Body of pancreas (tissue), 4 donors: ENCODE data around the gene LCN6.

Experiments
- POLR2A ChIP-seq, 3 donors: fragments of 450-650 bp; IDR thresholded peaks; one replicate each; pipeline ENCODE4 v1.6.1; 2016; ENCODE audit warnings: antibody characterized with exemption in 3 of 3, mild to moderate bottlenecking in 2 of 3
- TF ChIP-seq, protein P1 (sequence below), 7 experiments: fragments of 450-650 bp in 4 of 7; fragments of 200-600 bp in 3 of 7; sonication (generic) in 3 of 7; IDR thresholded peaks; one replicate each; pipeline ENCODE4 v1.5.1; 2016 to 2019; ENCODE audit warnings: antibody characterized with exemption in 7 of 7

DNA sequence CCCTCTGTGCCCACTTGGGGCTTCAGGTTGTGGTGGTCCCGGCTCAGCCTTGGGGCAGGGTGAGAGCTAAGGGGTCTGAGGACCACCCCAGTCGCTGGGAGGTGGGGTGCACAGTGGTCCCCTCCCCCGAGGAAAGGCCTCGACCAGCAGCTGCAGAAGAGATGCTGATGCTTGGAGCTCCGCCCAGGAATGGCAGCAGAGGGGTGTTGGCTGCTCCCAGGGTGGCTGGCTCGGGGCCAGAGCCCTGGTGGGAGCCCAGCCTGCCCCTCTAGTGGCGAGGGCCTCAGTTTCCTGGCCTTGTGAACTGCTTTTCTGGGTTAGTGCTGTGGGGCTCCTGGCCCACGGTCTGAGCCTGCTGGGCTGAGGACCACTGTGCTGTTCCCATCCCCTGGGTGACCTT is 34.8 kb downstream of the LCN6 start:
- TF ChIP-seq, protein P1, sequence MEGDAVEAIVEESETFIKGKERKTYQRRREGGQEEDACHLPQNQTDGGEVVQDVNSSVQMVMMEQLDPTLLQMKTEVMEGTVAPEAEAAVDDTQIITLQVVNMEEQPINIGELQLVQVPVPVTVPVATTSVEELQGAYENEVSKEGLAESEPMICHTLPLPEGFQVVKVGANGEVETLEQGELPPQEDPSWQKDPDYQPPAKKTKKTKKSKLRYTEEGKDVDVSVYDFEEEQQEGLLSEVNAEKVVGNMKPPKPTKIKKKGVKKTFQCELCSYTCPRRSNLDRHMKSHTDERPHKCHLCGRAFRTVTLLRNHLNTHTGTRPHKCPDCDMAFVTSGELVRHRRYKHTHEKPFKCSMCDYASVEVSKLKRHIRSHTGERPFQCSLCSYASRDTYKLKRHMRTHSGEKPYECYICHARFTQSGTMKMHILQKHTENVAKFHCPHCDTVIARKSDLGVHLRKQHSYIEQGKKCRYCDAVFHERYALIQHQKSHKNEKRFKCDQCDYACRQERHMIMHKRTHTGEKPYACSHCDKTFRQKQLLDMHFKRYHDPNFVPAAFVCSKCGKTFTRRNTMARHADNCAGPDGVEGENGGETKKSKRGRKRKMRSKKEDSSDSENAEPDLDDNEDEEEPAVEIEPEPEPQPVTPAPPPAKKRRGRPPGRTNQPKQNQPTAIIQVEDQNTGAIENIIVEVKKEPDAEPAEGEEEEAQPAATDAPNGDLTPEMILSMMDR (IDR thresholded peaks at IDR 0.05), result no peak
- TF ChIP-seq POLR2A (IDR thresholded peaks at IDR 0.05), result no peak
